AG08395 (cell line): ENCODE data around the gene AKAP1.
A peak's percentile ranks its signal among the peaks of the same experiment; 100 is the strongest.

Experiments used
- DNase-seq: peaks from one replicate; pipeline ENCODE4 v3.0.0; 2012; ENCODE audit warnings: mixed read lengths, low spot score

The AKAP1 gene, protein sequence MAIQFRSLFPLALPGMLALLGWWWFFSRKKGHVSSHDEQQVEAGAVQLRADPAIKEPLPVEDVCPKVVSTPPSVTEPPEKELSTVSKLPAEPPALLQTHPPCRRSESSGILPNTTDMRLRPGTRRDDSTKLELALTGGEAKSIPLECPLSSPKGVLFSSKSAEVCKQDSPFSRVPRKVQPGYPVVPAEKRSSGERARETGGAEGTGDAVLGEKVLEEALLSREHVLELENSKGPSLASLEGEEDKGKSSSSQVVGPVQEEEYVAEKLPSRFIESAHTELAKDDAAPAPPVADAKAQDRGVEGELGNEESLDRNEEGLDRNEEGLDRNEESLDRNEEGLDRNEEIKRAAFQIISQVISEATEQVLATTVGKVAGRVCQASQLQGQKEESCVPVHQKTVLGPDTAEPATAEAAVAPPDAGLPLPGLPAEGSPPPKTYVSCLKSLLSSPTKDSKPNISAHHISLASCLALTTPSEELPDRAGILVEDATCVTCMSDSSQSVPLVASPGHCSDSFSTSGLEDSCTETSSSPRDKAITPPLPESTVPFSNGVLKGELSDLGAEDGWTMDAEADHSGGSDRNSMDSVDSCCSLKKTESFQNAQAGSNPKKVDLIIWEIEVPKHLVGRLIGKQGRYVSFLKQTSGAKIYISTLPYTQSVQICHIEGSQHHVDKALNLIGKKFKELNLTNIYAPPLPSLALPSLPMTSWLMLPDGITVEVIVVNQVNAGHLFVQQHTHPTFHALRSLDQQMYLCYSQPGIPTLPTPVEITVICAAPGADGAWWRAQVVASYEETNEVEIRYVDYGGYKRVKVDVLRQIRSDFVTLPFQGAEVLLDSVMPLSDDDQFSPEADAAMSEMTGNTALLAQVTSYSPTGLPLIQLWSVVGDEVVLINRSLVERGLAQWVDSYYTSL

DNA sequence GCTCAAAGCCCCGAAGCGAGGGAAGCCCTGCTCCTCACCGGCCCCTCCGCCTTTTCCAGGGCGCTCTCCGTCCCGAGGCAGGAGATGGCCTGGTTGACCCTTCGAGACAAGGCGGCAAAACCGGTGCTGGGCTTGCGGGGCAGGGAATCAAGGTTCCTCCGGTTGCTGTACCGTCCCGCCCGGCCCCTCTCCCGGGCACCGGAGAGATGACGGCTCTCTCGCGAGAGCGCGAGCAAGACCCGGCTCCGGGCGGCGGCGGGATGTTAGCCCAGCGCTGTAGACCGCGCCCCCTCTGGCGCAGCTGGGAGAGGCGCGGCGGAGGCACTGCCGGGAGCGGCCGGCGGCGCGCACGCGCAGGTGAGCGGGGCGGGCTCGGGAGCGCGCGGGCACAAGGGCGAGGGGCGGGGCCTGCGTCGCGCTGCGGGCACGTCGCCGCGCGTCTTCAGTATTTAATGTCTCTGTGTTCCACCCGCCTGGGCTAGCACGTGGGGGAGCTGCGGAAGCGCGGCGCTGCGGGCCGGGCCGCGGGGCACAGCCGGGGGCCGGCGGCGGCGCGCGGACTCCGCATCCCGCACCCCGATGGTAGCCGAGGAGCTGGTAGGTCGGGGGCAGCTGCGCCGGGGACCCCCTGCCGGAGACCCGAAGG, at the start of gene AKAP1:
AKAP1 (plus strand) TSS at position 445 of the 646 bp plus-strand sequence. CDS start 20,219 bp downstream, outside the sequence.
- DNase-seq: peak; percentile 100

DNA sequence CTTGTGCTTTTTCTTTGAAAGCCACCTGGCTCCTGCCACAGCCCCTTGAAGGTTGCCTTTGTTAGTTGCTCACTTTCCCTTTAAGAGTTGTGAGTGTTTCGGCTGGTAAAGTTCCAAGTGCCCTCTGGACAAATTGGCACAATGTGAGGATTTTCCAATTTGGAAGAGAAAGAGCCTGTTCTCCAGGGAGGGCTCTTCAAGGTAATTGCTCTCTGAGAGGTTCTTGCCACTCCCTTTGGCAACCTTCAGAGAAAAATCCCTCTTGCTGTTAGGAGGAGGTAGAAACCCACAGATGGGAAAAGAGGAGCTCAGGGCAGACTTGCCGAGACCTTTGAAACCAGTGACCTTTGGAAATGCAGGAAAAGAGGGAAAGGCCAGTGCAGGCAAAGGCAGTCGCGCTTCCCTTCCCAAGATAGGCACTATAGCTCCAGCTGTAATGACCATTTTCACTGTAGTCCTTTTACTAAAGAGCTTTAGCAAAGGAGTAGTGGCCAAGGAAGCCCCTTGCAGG, 49.0 kb upstream of the AKAP1 start:
- DNase-seq: no peak

GRCh38 chr17:57037411-57037810, 47.6 kb upstream of the AKAP1 start:
- no peak for DNase-seq

- DNase-seq: no peak
These were observed 46.6 kb upstream of the AKAP1 start for GRCh38 chr17:57038486-57038885.

DNA sequence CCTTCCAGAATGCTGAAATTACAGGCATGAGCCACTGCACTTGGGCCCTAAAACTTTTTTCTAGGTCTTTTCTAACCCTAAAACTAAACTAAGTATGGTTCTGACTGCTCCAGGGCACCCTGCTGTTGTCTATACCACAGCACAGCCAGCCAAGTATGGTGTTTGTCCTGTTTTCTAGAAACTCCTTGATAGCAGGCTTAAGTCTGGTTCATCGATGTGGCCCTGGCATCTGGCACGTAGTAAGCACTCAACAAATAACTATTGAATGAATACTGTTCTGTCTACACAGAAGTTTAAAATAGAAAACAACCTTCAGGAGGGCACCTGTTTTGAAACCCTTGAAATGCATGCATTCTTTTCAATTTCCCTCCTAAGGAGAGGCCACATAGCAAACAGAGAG, 44.5 kb upstream of the AKAP1 start:
- no peak for DNase-seq

- DNase-seq: no peak
These were observed 41.8 kb upstream of the AKAP1 start for GRCh38 chr17:57043276-57043675.

GRCh38 chr17:57044976-57045867, 39.8 kb upstream of the AKAP1 start:
- DNase-seq: no peak

GRCh38 chr17:57045868-57046704, 39.0 kb upstream of the AKAP1 start:
- DNase-seq: no peak

DNA sequence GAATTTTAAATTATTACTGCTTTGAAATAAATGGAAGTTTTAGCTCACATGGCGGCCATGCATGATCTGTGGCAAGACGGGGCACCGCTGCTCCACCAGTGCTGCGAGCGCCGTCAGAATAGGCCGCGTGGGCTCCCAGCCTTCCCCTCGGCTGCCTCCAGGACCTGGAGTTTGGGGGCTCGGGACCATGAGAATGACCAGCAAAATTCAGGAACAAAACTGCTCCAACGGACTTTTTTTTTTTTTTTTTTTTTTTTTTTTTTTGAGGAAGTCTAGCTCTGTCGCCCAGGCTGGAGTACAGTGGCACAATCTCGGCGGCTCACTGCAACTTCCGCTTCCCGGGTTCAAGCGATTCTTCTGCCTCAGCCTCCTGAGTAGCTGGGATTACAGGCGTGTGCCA, 38.3 kb upstream of the AKAP1 start:
- DNase-seq: no peak

- DNase-seq: no peak
These were observed 37.0 kb upstream of the AKAP1 start for GRCh38 chr17:57048096-57048495.

- DNase-seq: no peak
These were observed 34.7 kb upstream of the AKAP1 start for GRCh38 chr17:57050306-57050705.

- DNase-seq: no peak
These were observed 33.1 kb upstream of the AKAP1 start for GRCh38 chr17:57051886-57052361.

GRCh38 chr17:57062865-57063264, 22.2 kb upstream of the AKAP1 start:
- no peak for DNase-seq

DNA sequence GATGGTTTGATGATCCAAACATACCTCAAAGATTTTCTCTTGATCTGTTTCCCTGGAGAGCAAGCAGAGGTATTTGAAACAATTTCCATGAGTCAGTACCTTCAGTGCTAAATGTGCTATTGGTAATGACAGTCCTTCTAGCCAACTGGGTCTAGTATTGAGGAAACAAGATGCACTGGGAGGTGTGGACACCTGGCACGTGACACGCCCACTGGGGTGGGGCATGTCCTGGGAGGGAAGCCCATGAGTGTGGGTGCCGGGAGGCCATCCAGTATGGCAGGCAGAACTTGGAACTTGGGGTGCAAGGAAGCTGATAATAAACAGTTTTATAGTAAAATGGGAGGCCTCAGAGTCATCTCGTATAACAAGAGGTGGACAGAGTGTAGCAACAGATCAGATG, 17.9 kb upstream of the AKAP1 start:
- no peak for DNase-seq

DNA sequence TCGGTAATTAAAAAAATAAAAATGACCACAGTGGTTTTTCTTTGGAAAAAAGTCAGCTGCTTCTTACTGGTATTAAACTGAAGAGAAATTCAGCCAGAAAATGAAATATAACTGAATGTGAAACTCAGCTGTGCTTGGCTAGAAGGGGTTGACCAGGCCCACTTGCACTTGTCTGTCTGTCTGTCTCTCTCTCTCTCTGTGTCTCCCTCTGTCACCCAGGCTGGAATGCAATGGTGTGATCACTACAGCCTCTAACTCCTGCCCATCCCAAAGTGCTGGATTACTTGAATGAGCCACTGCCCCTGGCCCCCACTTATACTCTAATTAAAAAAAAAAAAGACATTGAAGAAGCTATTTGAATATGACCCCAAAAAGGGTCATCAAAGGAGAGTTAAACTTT, 17.3 kb upstream of the AKAP1 start:
- no peak for DNase-seq

GRCh38 chr17:57068222-57068658, 16.8 kb upstream of the AKAP1 start:
- DNase-seq: no peak

GRCh38 chr17:57068707-57069106, 16.3 kb upstream of the AKAP1 start:
- no peak for DNase-seq

GRCh38 chr17:57071991-57072944, 12.8 kb upstream of the AKAP1 start:
- no peak for DNase-seq

DNA sequence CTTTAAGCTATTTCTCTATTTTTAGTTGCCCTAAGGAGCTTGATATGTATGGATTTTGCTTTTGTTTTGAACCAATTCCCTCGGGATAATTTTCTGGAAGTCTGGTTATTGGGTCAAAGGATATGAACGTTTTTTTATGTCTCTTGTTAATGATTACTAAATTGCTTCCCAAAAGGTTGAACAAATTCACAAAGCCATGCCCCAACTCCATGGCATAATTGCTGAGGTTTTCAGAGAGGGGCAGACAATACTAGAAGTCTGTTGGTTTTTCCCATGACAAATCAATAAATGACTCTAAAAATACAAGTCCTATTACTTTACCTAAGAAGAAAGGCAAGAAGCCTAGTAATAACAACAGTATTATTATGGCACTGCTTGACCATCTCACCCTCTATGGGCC, 11.4 kb upstream of the AKAP1 start:
- no peak for DNase-seq
